Naive thymus-derived CD4-positive, alpha-beta T cell (primary cell): ENCODE results near the gene ZNF672. TPM values are rescaled to one million over a fixed set of nuclear protein-coding genes. Genes with fewer than 3 reads are reported as not detected.

ENCODE experiments used
- ATAC-seq: fragments of 150-1000 bp; cut with Tn5 transposase; 2 replicates; pipeline ENCODE4 v1.10.0; 2021; ENCODE audit warnings: mild to moderate bottlenecking, moderate library complexity
- CTCF ChIA-PET: fragments of 350-600 bp; sonication (Branson Sonifier 250); formaldehyde crosslinking; loops from one replicate; lab custom pipeline; 2021; ENCODE audit warnings: antibody characterized with exemption; lab: Charles Lee
- POLR2A ChIA-PET: fragments of 350-600 bp; sonication (Branson Sonifier 250); formaldehyde crosslinking; loops from one replicate; lab custom pipeline; 2021; ENCODE audit warnings: antibody characterized with exemption, inconsistent platforms; lab: Charles Lee
- DNase-seq, 9 donors: peaks; one replicate each; pipeline versions ENCODE4 v3.0.0 to v3.0.0-alpha.2; 2020 to 2022; ENCODE audit warnings: mixed read lengths in 1 of 9
- H3K27ac ChIP-seq: one replicate; pipeline ENCODE4 v1.7.0; 2013; ENCODE audit warnings: mild to moderate bottlenecking, low read depth, low read length, moderate library complexity
- H3K27me3 ChIP-seq, 2 donors: one replicate each; pipeline ENCODE4 v1.7.0; 2013; ENCODE audit warnings: low read length in 2 of 2, mild to moderate bottlenecking in 2 of 2, moderate library complexity in 2 of 2; ENCODE audit not compliant: control insufficient read depth in 2 of 2, insufficient read depth in 2 of 2
- H3K36me3 ChIP-seq, 3 experiments: 1 replicate in 2 of 3; 2 replicates in 1 of 3; pipeline ENCODE4 v1.7.0; 2013; ENCODE audit warnings: low read length in 3 of 3, mild to moderate bottlenecking in 3 of 3, moderate library complexity in 1 of 3; ENCODE audit not compliant: insufficient read depth in 3 of 3, control insufficient read depth in 2 of 3
- H3K4me1 ChIP-seq, 2 donors: one replicate each; pipeline ENCODE4 v1.7.0; 2013; ENCODE audit warnings: low read length in 2 of 2, mild to moderate bottlenecking in 2 of 2, moderate library complexity in 1 of 2; ENCODE audit not compliant: control insufficient read depth in 2 of 2, insufficient read depth in 2 of 2
- H3K4me3 ChIP-seq: 2 replicates; pipeline ENCODE4 v1.7.0; 2013; ENCODE audit warnings: mild to moderate bottlenecking, low read length
- H3K9me3 ChIP-seq, 3 experiments: 1 replicate in 2 of 3; 2 replicates in 1 of 3; pipeline ENCODE4 v1.7.0; 2013; ENCODE audit warnings: low read length in 3 of 3; ENCODE audit not compliant: control insufficient read depth in 2 of 3
- H3K27ac Mint-ChIP-seq, 9 donors: one replicate each; pipeline ENCODE4 v1.8.0; 2020 to 2022; ENCODE audit warnings: mixed read lengths in 9 of 9, mild to moderate bottlenecking in 8 of 9, moderate library complexity in 5 of 9, inconsistent platforms in 2 of 9
- H3K27me3 Mint-ChIP-seq, 5 donors: one replicate each; pipeline ENCODE4 v1.8.0; 2021 to 2022; ENCODE audit warnings: mixed read lengths in 5 of 5, mild to moderate bottlenecking in 1 of 5
- H3K36me3 Mint-ChIP-seq, 5 donors: one replicate each; pipeline ENCODE4 v1.8.0; 2020 to 2022; ENCODE audit warnings: mixed read lengths in 5 of 5, mild to moderate bottlenecking in 3 of 5, inconsistent platforms in 1 of 5
- H3K4me1 Mint-ChIP-seq, 7 donors: one replicate each; pipeline ENCODE4 v1.8.0; 2020 to 2022; ENCODE audit warnings: mixed read lengths in 7 of 7, mild to moderate bottlenecking in 3 of 7, inconsistent platforms in 1 of 7
- H3K4me3 Mint-ChIP-seq, 10 donors: one replicate each; pipeline ENCODE4 v1.8.0; 2020 to 2022; ENCODE audit warnings: mild to moderate bottlenecking in 10 of 10, mixed read lengths in 10 of 10, moderate library complexity in 6 of 10, inconsistent platforms in 2 of 10
- H3K9me3 Mint-ChIP-seq, 11 donors: one replicate each; pipeline ENCODE4 v1.8.0; 2020 to 2022; ENCODE audit warnings: mixed read lengths in 11 of 11, mild to moderate bottlenecking in 4 of 11, inconsistent platforms in 1 of 11, moderate library complexity in 1 of 11
- intact Hi-C, 2 donors: fragments of 100-400 bp; cut with micrococcal nuclease; formaldehyde crosslinking; loops; one replicate each; pipeline ENCODE4 v1.15.1; 2023
- polyA plus RNA-seq, 2 donors: library from polyadenylated mRNA; unstranded; fragments of 300-500 nt; fragmentation: Illumina TruSeq; gene quantifications; one replicate each; pipeline ENCODE4 v1.2.3, GENCODE V29; 2021
- total RNA-seq, 6 experiments: library from RNA in 5 of 6; stranded (reverse) in 5 of 6; gene quantifications; 1 replicate in 5 of 6; 2 replicates in 1 of 6; pipeline ENCODE4 v1.2.3 and lab custom pipeline; 2021 to 2026

The ZNF672 gene
- total and polyA plus RNA-seq, 7 experiments from 2014 or later = 16.6 to 49.8 (median 35.3) TPM

- Histone ChIP-seq H3K27me3 (no peaks in the 10 kb centered on the region), H3K4me3 (no peak overlapping the region), H3K36me3 (peaks cover 3 to 42% (median 10%) of the 10 kb centered on the region in 3 experiments), H3K9me3 (no peaks in the 10 kb centered on the region), H3K27ac (no peak overlapping the region), H3K4me1 (peaks cover 0 to 7% of the 10 kb centered on the region in 2 donors)
- no peaks in the 10 kb centered on the region for H3K9me3 Mint-ChIP-seq
- DNase-seq (no peak), ATAC-seq (no peak)
- no peaks in the 10 kb centered on the region for H3K27me3 Mint-ChIP-seq
- ChIA-PET CTCF (no interaction called here), POLR2A (no interaction called here)
- peak overlapping the region in 6 of 9 donors; percentile 34 to 89 (median 50) for H3K27ac Mint-ChIP-seq
- H3K36me3 Mint-ChIP-seq = peaks cover 21 to 38% (median 27%) of the 10 kb centered on the region in 5 donors
- no peak overlapping the region for H3K4me3 Mint-ChIP-seq
- H3K4me1 Mint-ChIP-seq = peaks cover 8 to 26% (median 20%) of the 10 kb centered on the region in 7 donors
- intact Hi-C loops = no loop called here
Observed at GRCh38 chr1:248810727-248811513, 27.1 kb upstream of the ZNF672 start.

GRCh38 chr1:248811514-248812490, 26.2 kb upstream of the ZNF672 start:
- Histone ChIP-seq H3K27ac (no peak overlapping the region), H3K36me3 (peaks cover 3 to 42% (median 10%) of the 10 kb centered on the region in 3 experiments), H3K4me1 (peaks cover 0 to 16% of the 10 kb centered on the region in 2 donors), H3K9me3 (no peaks in the 10 kb centered on the region), H3K27me3 (no peaks in the 10 kb centered on the region), H3K4me3 (no peak overlapping the region)
- Mint-ChIP-seq H3K27ac (peak overlapping the region in 5 of 9 donors; percentile 48 to 79 (median 62)), H3K27me3 (no peaks in the 10 kb centered on the region), H3K4me3 (no peak overlapping the region), H3K4me1 (peaks cover 17 to 32% (median 27%) of the 10 kb centered on the region in 7 donors), H3K9me3 (no peaks in the 10 kb centered on the region), H3K36me3 (peaks cover 21 to 38% (median 27%) of the 10 kb centered on the region in 5 donors)
- ATAC-seq (no peak), DNase-seq (no peak)
- POLR2A ChIA-PET = interaction anchor here (0.7 kb wide), 1 partner anchor 62 kb away, joined by 3 read pairs; no protein-coding TSS in a partner anchor
- CTCF ChIA-PET = no interaction called here
- intact Hi-C loops = no loop called here

GRCh38 chr1:248812736-248813425, 25.1 kb upstream of the ZNF672 start:
- Mint-ChIP-seq H3K4me1 (peaks cover 24 to 37% (median 32%) of the 10 kb centered on the region in 7 donors), H3K36me3 (peaks cover 21 to 42% (median 27%) of the 10 kb centered on the region in 5 donors), H3K9me3 (no peaks in the 10 kb centered on the region), H3K4me3 (no peak overlapping the region), H3K27me3 (no peaks in the 10 kb centered on the region), H3K27ac (peak overlapping the region in 6 of 9 donors; percentile 25 to 79 (median 48))
- DNase-seq (no peak), ATAC-seq (no peak)
- CTCF ChIA-PET = interaction anchor here (1.0 kb wide), 1 partner anchor 13 kb away, joined by 3 read pairs; the partner anchor contains the start of gene SH3BP5L
- H3K27me3 ChIP-seq = no peaks in the 10 kb centered on the region
- no peaks in the 10 kb centered on the region for H3K9me3 ChIP-seq
- no peak overlapping the region for H3K4me3 ChIP-seq
- intact Hi-C loops = no loop called here
- H3K36me3 ChIP-seq = peaks cover 3 to 42% (median 10%) of the 10 kb centered on the region in 3 experiments
- peaks cover 0 to 26% of the 10 kb centered on the region in 2 donors for H3K4me1 ChIP-seq
- no peak overlapping the region for H3K27ac ChIP-seq
- POLR2A ChIA-PET = interaction anchor here (0.7 to 1.1 kb wide), 4 partner anchors 9 to 191 kb away, joined by 3 to 4 read pairs (median 4); no protein-coding TSS in a partner anchor

GRCh38 chr1:248813546-248813945, 24.5 kb upstream of the ZNF672 start:
- H3K36me3 Mint-ChIP-seq = peaks cover 21 to 42% (median 27%) of the 10 kb centered on the region in 5 donors
- Histone ChIP-seq H3K27ac (no peak overlapping the region), H3K9me3 (no peaks in the 10 kb centered on the region), H3K4me1 (peaks cover 0 to 33% of the 10 kb centered on the region in 2 donors), H3K36me3 (peaks cover 3 to 42% (median 10%) of the 10 kb centered on the region in 3 experiments), H3K4me3 (no peak overlapping the region), H3K27me3 (no peaks in the 10 kb centered on the region)
- H3K9me3 Mint-ChIP-seq = no peaks in the 10 kb centered on the region
- CTCF ChIA-PET = interaction anchor here (1.0 kb wide), 1 partner anchor 12 kb away, joined by 3 read pairs; the partner anchor contains the start of gene SH3BP5L
- peak overlapping the region in 4 of 9 donors; percentile 14 to 67 (median 39) for H3K27ac Mint-ChIP-seq
- H3K27me3 Mint-ChIP-seq = no peaks in the 10 kb centered on the region
- POLR2A ChIA-PET = interaction anchor here (1.0 to 1.5 kb wide), 3 partner anchors 9 to 13 kb away, joined by 3 to 4 read pairs (median 3); no protein-coding TSS in a partner anchor
- DNase-seq (no peak), ATAC-seq (no peak)
- intact Hi-C loops = no loop called here
- peaks cover 30 to 44% (median 38%) of the 10 kb centered on the region in 7 donors for H3K4me1 Mint-ChIP-seq
- no peak overlapping the region for H3K4me3 Mint-ChIP-seq

GRCh38 chr1:248814351-248814750, 23.7 kb upstream of the ZNF672 start:
- intact Hi-C loops = no loop called here
- peaks cover 38 to 52% (median 46%) of the 10 kb centered on the region in 7 donors for H3K4me1 Mint-ChIP-seq
- H3K4me3 Mint-ChIP-seq = peak overlapping the region in 1 of 10 donors; percentile 11
- peaks cover 21 to 46% (median 33%) of the 10 kb centered on the region in 5 donors for H3K36me3 Mint-ChIP-seq
- H3K27me3 ChIP-seq = no peaks in the 10 kb centered on the region
- no peaks in the 10 kb centered on the region for H3K27me3 Mint-ChIP-seq
- peaks cover 8 to 41% of the 10 kb centered on the region in 2 donors for H3K4me1 ChIP-seq
- no peak overlapping the region for H3K27ac ChIP-seq
- H3K9me3 Mint-ChIP-seq = no peaks in the 10 kb centered on the region
- POLR2A ChIA-PET = interaction anchor here (1.5 kb wide), 1 partner anchor 12 kb away, joined by 3 read pairs; no protein-coding TSS in a partner anchor
- peaks cover 3 to 42% (median 10%) of the 10 kb centered on the region in 3 experiments for H3K36me3 ChIP-seq
- CTCF ChIA-PET = no interaction called here
- H3K27ac Mint-ChIP-seq = peak overlapping the region in 8 of 9 donors; percentile 9 to 96 (median 52)
- DNase-seq = no peak
- no peak overlapping the region for H3K4me3 ChIP-seq
- no peaks in the 10 kb centered on the region for H3K9me3 ChIP-seq
- ATAC-seq = no peak
